ENCODE data around the gene PRKAR2B.

DNA sequence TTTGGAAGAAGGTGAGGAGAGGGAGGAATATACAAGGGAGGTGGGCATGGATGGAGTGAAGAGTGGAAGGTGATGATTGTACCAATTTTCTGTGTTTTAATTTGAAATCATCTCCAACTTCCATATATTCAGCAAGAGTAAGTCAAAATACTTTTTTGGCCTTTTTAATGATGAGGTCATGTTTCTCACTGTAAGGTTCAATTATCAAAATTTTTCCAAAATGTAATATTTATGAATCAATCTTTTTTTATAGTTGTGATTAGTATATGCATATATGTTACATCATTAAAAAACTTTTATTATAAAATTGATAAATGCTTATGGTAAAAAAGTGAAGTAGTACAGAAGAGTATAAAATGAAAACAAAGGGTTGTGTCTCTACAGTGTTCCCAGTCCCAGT, 40.7 kb downstream of the PRKAR2B start:
- TF ChIP-seq, protein P1, sequence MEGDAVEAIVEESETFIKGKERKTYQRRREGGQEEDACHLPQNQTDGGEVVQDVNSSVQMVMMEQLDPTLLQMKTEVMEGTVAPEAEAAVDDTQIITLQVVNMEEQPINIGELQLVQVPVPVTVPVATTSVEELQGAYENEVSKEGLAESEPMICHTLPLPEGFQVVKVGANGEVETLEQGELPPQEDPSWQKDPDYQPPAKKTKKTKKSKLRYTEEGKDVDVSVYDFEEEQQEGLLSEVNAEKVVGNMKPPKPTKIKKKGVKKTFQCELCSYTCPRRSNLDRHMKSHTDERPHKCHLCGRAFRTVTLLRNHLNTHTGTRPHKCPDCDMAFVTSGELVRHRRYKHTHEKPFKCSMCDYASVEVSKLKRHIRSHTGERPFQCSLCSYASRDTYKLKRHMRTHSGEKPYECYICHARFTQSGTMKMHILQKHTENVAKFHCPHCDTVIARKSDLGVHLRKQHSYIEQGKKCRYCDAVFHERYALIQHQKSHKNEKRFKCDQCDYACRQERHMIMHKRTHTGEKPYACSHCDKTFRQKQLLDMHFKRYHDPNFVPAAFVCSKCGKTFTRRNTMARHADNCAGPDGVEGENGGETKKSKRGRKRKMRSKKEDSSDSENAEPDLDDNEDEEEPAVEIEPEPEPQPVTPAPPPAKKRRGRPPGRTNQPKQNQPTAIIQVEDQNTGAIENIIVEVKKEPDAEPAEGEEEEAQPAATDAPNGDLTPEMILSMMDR (IDR thresholded peaks at IDR 0.05): no peak
- no peak for TF ChIP-seq POLR2A (IDR thresholded peaks at IDR 0.05)

Measured in heart left ventricle (tissue), 13 donors.